ENCODE results near the gene KRT26.

GRCh38 chr17:40816569-40816968 lies 44.6 kb upstream of the KRT26 start:
- TF ChIP-seq CTCF (conservative IDR thresholded peaks at IDR 0.05 in 1 of 2, IDR thresholded peaks at IDR 0.05 in 1 of 2; ENCODE audit: extremely low read depth in 1 of 2, insufficient read depth in 1 of 2, low read depth in 1 of 2, low read length in 2 of 2) (no peak), EZH2 (IDR thresholded peaks at IDR 0.05; ENCODE audit: borderline replicate concordance, low read length) (no peak)

Measured in mammary epithelial cell (primary cell).